ENCODE measurements around the gene ANO3.

- TF ChIP-seq POLR2A (IDR thresholded peaks at IDR 0.05; ENCODE audit: low read length): no peak
- TF ChIP-seq GATA1 (IDR thresholded peaks at IDR 0.05; ENCODE audit: low read depth, low read length): no peak
Observed at GRCh38 chr11:26698224-26698623, 366.3 kb downstream of the ANO3 start.
